Dendritic cell treated with granulocyte-macrophage colony-stimulating factor and Interleukin-4, amounts not matched to agents 40 ng/mL and 50 ng/mL, for 4 days (primary cell): Measurements from ENCODE around the gene GFRA3.
"Not testable (repeated sequence)": the region's sequence is repeated elsewhere in the genome, so short reads cannot be mapped to it uniquely, and the experiment has no call there.

ENCODE experiments used
- H3K27ac Mint-ChIP-seq: one replicate; pipeline ENCODE4 v1.8.0; 2022; ENCODE audit warnings: mild to moderate bottlenecking, mixed read lengths
- H3K27me3 Mint-ChIP-seq: one replicate; pipeline ENCODE4 v1.8.0; 2022; ENCODE audit warnings: mild to moderate bottlenecking, mixed read lengths
- H3K36me3 Mint-ChIP-seq: one replicate; pipeline ENCODE4 v1.8.0; 2022; ENCODE audit warnings: low read depth, mixed read lengths
- H3K4me1 Mint-ChIP-seq: one replicate; pipeline ENCODE4 v1.8.0; 2022; ENCODE audit warnings: low read depth, mixed read lengths
- H3K4me3 Mint-ChIP-seq: one replicate; pipeline ENCODE4 v1.8.0; 2022; ENCODE audit warnings: mild to moderate bottlenecking, moderate library complexity, mixed read lengths
- H3K9me3 Mint-ChIP-seq: one replicate; pipeline ENCODE4 v1.8.0; 2022; ENCODE audit warnings: mixed read lengths
- intact Hi-C: fragments of 100-400 bp; cut with micrococcal nuclease; formaldehyde crosslinking; loops from one replicate; pipeline ENCODE4 v1.15.0; 2022

GFRA3 gene

DNA sequence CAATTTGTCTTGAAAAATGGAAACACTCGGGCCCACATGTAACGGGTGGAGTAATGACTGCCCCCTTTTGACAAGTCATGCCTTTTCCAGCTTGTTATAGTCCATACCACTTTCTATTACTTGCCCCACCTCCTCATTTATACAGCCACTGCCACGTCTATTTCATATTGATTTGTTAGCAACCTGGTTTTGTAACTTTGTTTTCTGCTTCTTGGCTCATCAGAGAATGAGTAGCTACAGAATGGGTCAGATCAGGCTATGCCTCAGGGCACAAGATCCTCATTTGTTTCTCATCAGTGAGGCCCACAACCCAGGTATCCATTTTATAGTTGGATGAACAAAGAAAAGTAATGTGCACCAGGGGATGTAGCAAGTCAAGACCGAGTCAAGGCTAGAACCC, 1.7 kb downstream of the GFRA3 start:
- Mint-ChIP-seq H3K4me3 (no peak overlapping the region), H3K4me1 (peaks cover 6% of the 10 kb centered on the region), H3K27ac (no peak overlapping the region), H3K36me3 (no peaks in the 10 kb centered on the region), H3K9me3 (no peaks in the 10 kb centered on the region), H3K27me3 (peaks cover 35% of the 10 kb centered on the region)
- intact Hi-C loops: no loop called here

DNA sequence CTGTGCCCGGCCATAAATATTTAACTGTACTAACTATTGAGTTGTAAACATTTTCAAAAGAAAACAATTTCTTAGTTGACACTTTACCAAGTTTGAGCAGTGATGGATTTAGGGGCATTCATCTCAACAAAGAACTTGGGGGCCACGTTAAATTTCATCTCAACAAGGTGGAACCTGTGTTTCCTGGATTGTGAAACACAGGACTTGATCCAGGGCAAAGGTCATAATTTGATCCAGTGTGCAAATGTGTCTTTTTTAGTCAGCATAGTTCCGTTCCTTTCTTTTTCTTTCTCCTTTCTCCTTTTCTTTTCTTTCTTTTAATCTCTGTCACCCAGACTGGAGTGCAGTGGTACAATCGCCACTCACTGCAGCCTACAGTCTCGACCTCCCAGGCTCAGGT, 3.1 kb downstream of the GFRA3 start:
- no peaks in the 10 kb centered on the region for H3K36me3 Mint-ChIP-seq

DNA sequence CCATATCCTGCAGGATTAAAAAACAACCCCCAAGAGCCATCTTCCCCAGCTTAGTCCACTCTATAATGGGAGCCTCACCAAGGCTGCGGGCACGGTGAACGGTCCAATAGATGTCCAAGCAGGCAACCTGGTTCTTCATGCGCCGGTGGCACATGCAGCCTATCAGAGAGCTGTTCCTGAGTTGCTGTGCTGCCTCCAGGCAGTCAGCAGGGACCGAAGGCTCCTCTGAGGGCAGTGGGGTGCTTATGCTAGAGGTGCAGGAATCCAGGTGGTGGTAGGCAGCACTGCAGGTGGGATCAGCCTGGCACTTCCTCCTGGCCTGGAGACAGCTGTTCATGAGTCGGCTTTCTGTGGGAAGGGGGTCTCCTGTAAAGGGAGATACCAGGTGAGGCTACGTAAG, 10.2 kb downstream of the GFRA3 start:
- Mint-ChIP-seq H3K4me3 (no peak overlapping the region), H3K4me1 (no peaks in the 10 kb centered on the region), H3K36me3 (no peaks in the 10 kb centered on the region), H3K27me3 (peaks cover 7% of the 10 kb centered on the region), H3K27ac (no peak overlapping the region), H3K9me3 (no peaks in the 10 kb centered on the region)
- intact Hi-C loops: no loop called here

More for the DNA sequence above, 3.1 kb downstream of the GFRA3 start:
- peaks cover 6% of the 10 kb centered on the region for H3K4me1 Mint-ChIP-seq
- no peak overlapping the region for H3K4me3 Mint-ChIP-seq
- intact Hi-C loops: no loop called here
- peaks cover 33% of the 10 kb centered on the region for H3K27me3 Mint-ChIP-seq
- no peaks in the 10 kb centered on the region for H3K9me3 Mint-ChIP-seq
- no peak overlapping the region for H3K27ac Mint-ChIP-seq

- intact Hi-C loops: no loop called here
- Mint-ChIP-seq H3K4me1 (no peaks in the 10 kb centered on the region), H3K27ac (no peak overlapping the region), H3K4me3 (no peak overlapping the region), H3K9me3 (no peaks in the 10 kb centered on the region), H3K27me3 (peaks cover 6% of the 10 kb centered on the region), H3K36me3 (no peaks in the 10 kb centered on the region)
Measured at GRCh38 chr5:138263581-138263980, 10.8 kb downstream of the GFRA3 start.

DNA sequence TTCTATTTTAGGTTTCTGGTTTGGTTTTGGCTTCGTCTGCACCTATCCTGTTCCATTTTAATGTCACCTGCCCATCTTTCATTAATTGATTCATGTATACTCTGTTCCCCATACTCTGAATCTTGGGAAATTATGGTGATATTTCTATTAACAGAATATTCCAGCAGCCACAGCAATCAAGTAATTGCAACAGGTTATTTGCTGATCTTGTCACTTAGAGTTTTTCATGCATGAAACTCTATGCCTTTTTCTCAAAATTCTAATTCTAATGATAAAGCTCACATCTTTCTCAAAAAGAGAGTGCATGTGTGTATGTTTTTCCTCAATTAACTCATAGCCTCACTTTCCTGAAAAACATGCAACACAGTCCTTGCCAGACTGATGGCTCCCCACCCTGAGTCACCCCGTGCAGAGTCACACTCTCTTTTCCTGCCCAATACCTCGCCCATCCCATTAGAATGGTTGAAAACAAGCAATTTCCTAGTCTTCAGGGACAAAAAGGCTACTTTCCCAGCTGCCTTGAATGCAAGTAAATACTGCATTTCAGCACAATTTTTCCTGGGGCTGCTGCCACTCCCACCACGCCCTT, 15.6 kb downstream of the GFRA3 start:
- no peaks in the 10 kb centered on the region for H3K9me3 Mint-ChIP-seq
- no peaks in the 10 kb centered on the region for H3K4me1 Mint-ChIP-seq
- no peaks in the 10 kb centered on the region for H3K27me3 Mint-ChIP-seq
- no peak overlapping the region for H3K27ac Mint-ChIP-seq
- H3K36me3 Mint-ChIP-seq: no peaks in the 10 kb centered on the region
- intact Hi-C loops: no loop called here
- H3K4me3 Mint-ChIP-seq: no peak overlapping the region

DNA sequence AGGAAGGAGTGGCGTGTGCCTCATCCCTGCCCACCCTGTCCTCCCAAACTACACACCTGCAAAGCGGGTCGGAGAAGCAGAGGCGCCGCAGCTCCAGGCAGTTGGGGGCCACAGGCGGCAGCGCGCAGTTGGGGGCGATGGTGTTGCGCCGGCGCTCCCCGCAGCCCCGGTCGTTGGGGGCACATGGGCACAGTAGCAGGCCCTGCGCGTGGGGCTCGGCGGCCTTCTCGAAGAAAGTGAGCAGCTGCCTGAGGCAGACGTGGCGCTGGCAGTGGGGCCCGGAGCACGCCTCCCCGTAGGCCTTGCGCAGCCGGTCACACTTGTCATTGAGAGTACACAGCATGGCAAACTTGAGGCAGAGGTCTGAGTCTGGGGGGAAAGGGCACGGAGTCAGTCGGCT, 16.8 kb downstream of the GFRA3 start:
- H3K27me3 Mint-ChIP-seq: no peaks in the 10 kb centered on the region
- no peak overlapping the region for H3K27ac Mint-ChIP-seq
- H3K4me1 Mint-ChIP-seq: no peaks in the 10 kb centered on the region
- no peaks in the 10 kb centered on the region for H3K36me3 Mint-ChIP-seq
- intact Hi-C loops: no loop called here
- no peak overlapping the region for H3K4me3 Mint-ChIP-seq
- H3K9me3 Mint-ChIP-seq: no peaks in the 10 kb centered on the region

GRCh38 chr5:138252944-138253343, 21.5 kb downstream of the GFRA3 start:
- intact Hi-C loops: no loop called here
- no peaks in the 10 kb centered on the region for H3K27me3 Mint-ChIP-seq
- H3K36me3 Mint-ChIP-seq: no peaks in the 10 kb centered on the region
- no peak overlapping the region for H3K27ac Mint-ChIP-seq
- no peaks in the 10 kb centered on the region for H3K4me1 Mint-ChIP-seq
- H3K9me3 Mint-ChIP-seq: no peaks in the 10 kb centered on the region
- no peak overlapping the region for H3K4me3 Mint-ChIP-seq

GRCh38 chr5:138247800-138248199, 26.6 kb downstream of the GFRA3 start:
- H3K36me3 Mint-ChIP-seq, H3K4me3 Mint-ChIP-seq, H3K27me3 Mint-ChIP-seq, H3K4me1 Mint-ChIP-seq, H3K27ac Mint-ChIP-seq, H3K9me3 Mint-ChIP-seq, intact Hi-C loops: not testable (repeated sequence)

GRCh38 chr5:138246822-138247221, 27.6 kb downstream of the GFRA3 start:
- H3K27ac Mint-ChIP-seq: no peak overlapping the region

GRCh38 chr5:138246334-138246733, 28.1 kb downstream of the GFRA3 start:
- Mint-ChIP-seq H3K27ac (no peak overlapping the region), H3K27me3 (peaks cover 18% of the 10 kb centered on the region), H3K36me3 (no peaks in the 10 kb centered on the region), H3K4me1 (peaks cover 10% of the 10 kb centered on the region), H3K9me3 (no peaks in the 10 kb centered on the region), H3K4me3 (no peak overlapping the region)
- intact Hi-C loops: no loop called here

More at GRCh38 chr5:138246822-138247221, 27.6 kb downstream of the GFRA3 start:
- H3K27me3 Mint-ChIP-seq: peaks cover 15% of the 10 kb centered on the region
- intact Hi-C loops: no loop called here
- H3K4me1 Mint-ChIP-seq: peaks cover 6% of the 10 kb centered on the region
- no peaks in the 10 kb centered on the region for H3K9me3 Mint-ChIP-seq
- no peak overlapping the region for H3K4me3 Mint-ChIP-seq
- no peaks in the 10 kb centered on the region for H3K36me3 Mint-ChIP-seq

DNA sequence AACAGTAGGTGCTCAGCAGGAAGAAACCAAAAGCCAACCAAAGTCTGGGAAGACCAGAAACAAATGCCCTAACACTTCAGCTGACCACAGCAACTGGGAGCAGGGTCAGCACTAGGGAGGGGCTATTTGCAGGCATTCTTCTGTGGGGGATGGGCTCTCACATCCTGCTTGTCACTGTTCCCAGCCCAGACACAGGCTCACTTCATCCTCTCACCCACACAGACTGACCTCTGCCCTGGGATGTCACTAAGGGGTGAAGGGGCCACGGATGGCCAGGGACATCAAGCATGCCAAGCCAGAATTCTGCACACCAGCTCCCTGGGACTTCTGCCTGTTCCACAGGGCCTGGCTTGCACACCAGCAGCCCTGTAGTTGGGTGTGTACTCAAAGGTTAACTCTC, 28.7 kb downstream of the GFRA3 start:
- Mint-ChIP-seq H3K9me3 (no peaks in the 10 kb centered on the region), H3K4me3 (no peak overlapping the region), H3K27me3 (peaks cover 24% of the 10 kb centered on the region), H3K36me3 (no peaks in the 10 kb centered on the region), H3K4me1 (peaks cover 16% of the 10 kb centered on the region), H3K27ac (no peak overlapping the region)
- intact Hi-C loops: no loop called here

- Mint-ChIP-seq H3K4me1 (peaks cover 19% of the 10 kb centered on the region), H3K36me3 (no peaks in the 10 kb centered on the region), H3K27ac (no peak overlapping the region), H3K27me3 (peaks cover 28% of the 10 kb centered on the region), H3K4me3 (no peak overlapping the region), H3K9me3 (no peaks in the 10 kb centered on the region)
- intact Hi-C loops: no loop called here
Measured at GRCh38 chr5:138243794-138244193, 30.6 kb downstream of the GFRA3 start.

- Mint-ChIP-seq H3K36me3 (no peaks in the 10 kb centered on the region), H3K27me3 (peaks cover 28% of the 10 kb centered on the region), H3K4me3 (peak overlapping the region; percentile 62), H3K9me3 (no peaks in the 10 kb centered on the region), H3K4me1 (peaks cover 19% of the 10 kb centered on the region), H3K27ac (no peak overlapping the region)
- intact Hi-C loops: no loop called here
Measured at GRCh38 chr5:138241688-138242571, 32.5 kb downstream of the GFRA3 start.

- peaks cover 19% of the 10 kb centered on the region for H3K4me1 Mint-ChIP-seq
- peaks cover 28% of the 10 kb centered on the region for H3K27me3 Mint-ChIP-seq
- no peak overlapping the region for H3K4me3 Mint-ChIP-seq
- intact Hi-C loops: no loop called here
- H3K27ac Mint-ChIP-seq: no peak overlapping the region
- H3K36me3 Mint-ChIP-seq: no peaks in the 10 kb centered on the region
- no peaks in the 10 kb centered on the region for H3K9me3 Mint-ChIP-seq
Measured at GRCh38 chr5:138240650-138241385, 33.6 kb downstream of the GFRA3 start.
